ENCODE results near the gene CCS.

GRCh38 chr11:66649903-66650302 lies 56.9 kb downstream of the CCS start:
- no peak for TF ChIP-seq CTCF (IDR thresholded peaks at IDR 0.05; ENCODE audit: poor library complexity)
- no peak for TF ChIP-seq EZH2 (IDR thresholded peaks at IDR 0.05; ENCODE audit: borderline replicate concordance)

All from hepatocyte (in vitro differentiated cells).